NK-92 (cell line): ENCODE results near the gene TRAPPC13.
"Not testable (repeated sequence)": the region's sequence is repeated elsewhere in the genome, so short reads cannot be mapped to it uniquely, and the experiment has no call there.

ENCODE experiments used
- DNase-seq: peaks from one replicate; lab custom pipeline; 2025; ENCODE audit not compliant: unreplicated experiment; lab: John Stamatoyannopoulos, UW

The TRAPPC13 gene

GRCh38 chr5:65674749-65675148, 49.9 kb downstream of the TRAPPC13 start:
- DNase-seq: no peak

- DNase-seq: not testable (repeated sequence)
Measured at GRCh38 chr5:65676056-65676455, 51.2 kb downstream of the TRAPPC13 start.

- no peak for DNase-seq
Measured at GRCh38 chr5:65682148-65682547, 57.3 kb downstream of the TRAPPC13 start.

- DNase-seq: no peak
Measured at GRCh38 chr5:65693121-65693520, 68.3 kb downstream of the TRAPPC13 start.

GRCh38 chr5:65695162-65695755, 70.4 kb downstream of the TRAPPC13 start:
- no peak for DNase-seq

- DNase-seq: no peak
Measured at GRCh38 chr5:65695896-65696295, 71.1 kb downstream of the TRAPPC13 start.

- no peak for DNase-seq
Measured at GRCh38 chr5:65696892-65697291, 72.1 kb downstream of the TRAPPC13 start.

- no peak for DNase-seq
Measured at GRCh38 chr5:65699338-65699737, 74.5 kb downstream of the TRAPPC13 start.

GRCh38 chr5:65702036-65702435, 77.2 kb downstream of the TRAPPC13 start:
- no peak for DNase-seq

GRCh38 chr5:65704621-65705239, 79.9 kb downstream of the TRAPPC13 start:
- no peak for DNase-seq

GRCh38 chr5:65707663-65708062, 82.8 kb downstream of the TRAPPC13 start:
- DNase-seq: no peak

- no peak for DNase-seq
Measured at GRCh38 chr5:65708145-65708544, 83.3 kb downstream of the TRAPPC13 start.
